HG02981 (cell line): ENCODE measurements around the gene IGF1R.

ENCODE experiments used
- ATAC-seq: cut with Tn5 transposase; IDR thresholded peaks from one replicate; pipeline ENCODE4 v1.9.1; 2021; ENCODE audit warnings: mild to moderate bottlenecking, moderate library complexity; ENCODE audit not compliant: unreplicated experiment

IGF1R gene

DNA sequence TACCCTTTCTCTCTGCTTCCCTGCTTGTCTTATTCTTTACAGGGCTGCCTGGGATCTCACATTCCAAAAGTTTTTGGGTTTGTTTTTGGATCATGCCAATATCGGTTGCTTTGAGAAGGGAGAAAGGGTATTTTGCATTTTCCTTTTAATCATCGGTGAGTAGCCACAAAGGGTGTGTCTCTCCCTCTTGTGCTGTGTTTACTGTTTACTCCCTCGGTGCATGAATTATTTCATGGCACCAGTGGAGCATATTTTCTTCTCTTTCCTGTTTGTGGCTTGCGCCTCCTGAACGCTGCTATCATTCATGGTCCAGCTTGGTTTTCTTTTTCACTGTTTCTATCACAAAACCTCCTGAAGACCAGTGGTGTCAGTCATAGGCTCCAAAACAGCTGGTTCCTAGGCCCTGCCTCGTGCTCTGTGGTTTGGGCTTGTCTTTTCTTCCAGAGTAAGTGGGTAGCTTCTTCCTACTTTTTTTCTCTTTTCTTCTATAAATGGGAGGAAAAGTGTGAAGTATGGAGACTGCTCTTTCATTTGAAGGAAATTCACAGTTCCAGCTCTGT lies 54.9 kb downstream of the IGF1R start:
- no peak for ATAC-seq

GRCh38 chr15:98705070-98705469 lies 56.7 kb downstream of the IGF1R start:
- no peak for ATAC-seq

DNA sequence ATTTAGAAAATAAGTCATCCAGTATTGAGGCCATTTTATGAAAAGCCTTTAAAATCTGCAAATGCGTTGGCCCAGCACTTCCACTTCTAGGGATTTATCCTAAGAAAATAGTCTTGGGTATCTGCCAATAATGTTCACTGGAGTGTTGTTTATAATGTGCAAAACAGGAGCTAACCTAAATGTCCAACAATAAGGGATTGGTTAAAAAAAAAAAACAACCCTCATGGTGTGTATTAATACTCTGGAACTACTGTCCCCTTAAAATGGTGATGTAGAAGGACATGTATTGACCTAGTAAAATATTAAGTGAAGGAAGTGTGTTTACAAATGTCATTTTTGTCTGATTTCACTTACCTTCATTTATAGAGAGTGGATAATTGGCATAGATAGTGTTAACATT lies 58.0 kb downstream of the IGF1R start:
- ATAC-seq: no peak

- ATAC-seq: no peak
These were observed 58.6 kb downstream of the IGF1R start for GRCh38 chr15:98706986-98707385.

GRCh38 chr15:98708037-98708590 lies 59.8 kb downstream of the IGF1R start:
- ATAC-seq: no peak

DNA sequence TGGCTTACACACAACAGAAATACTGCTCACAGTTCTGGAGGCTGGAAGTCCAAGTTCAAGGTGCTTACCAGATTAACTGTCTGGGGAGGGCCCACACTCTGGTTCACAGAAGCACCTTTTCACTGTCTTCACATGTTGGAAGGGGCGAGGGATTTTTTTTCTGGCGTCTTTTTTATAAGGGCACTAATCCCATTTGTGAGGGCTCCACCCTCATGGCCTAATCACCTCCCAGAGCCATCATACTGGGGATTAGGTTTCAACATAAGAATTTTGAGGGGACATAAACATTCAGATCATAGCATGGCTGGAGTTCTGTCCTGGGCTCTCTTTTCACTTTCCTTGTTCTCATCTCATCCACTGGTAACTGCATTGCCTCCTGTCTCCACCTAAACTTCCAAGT lies 63.5 kb downstream of the IGF1R start:
- ATAC-seq: no peak

- no peak for ATAC-seq
These were observed 64.7 kb downstream of the IGF1R start for GRCh38 chr15:98712845-98713584.

DNA sequence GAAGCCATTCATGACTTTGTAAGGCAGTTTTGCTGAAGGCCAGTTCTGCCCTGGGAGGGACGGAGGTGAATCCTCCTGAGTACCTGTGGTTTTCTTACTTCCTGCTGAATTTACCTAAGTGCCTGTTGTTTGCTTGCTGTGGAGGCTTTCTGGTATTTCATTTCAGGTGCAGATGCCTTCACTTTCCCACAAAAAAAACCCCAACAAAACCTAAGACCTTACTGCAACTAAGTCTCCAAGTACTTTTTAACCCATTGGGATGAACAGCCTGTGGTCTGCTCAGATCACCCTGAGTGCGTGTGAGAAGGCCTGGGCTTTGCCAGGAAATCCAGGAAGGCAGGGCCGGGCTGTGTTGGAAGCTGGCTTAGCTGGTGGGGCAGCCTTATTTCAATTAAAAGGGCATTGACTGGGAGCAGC lies 65.3 kb downstream of the IGF1R start:
- no peak for ATAC-seq

GRCh38 chr15:98714922-98715321 lies 66.6 kb downstream of the IGF1R start:
- ATAC-seq: no peak

- no peak for ATAC-seq
These were observed 67.1 kb downstream of the IGF1R start for GRCh38 chr15:98715401-98715800.

GRCh38 chr15:98715890-98716443 lies 67.6 kb downstream of the IGF1R start:
- no peak for ATAC-seq

- ATAC-seq: no peak
These were observed 69.0 kb downstream of the IGF1R start for GRCh38 chr15:98717371-98717770.

- ATAC-seq: no peak
These were observed 69.6 kb downstream of the IGF1R start for GRCh38 chr15:98717942-98718341.

DNA sequence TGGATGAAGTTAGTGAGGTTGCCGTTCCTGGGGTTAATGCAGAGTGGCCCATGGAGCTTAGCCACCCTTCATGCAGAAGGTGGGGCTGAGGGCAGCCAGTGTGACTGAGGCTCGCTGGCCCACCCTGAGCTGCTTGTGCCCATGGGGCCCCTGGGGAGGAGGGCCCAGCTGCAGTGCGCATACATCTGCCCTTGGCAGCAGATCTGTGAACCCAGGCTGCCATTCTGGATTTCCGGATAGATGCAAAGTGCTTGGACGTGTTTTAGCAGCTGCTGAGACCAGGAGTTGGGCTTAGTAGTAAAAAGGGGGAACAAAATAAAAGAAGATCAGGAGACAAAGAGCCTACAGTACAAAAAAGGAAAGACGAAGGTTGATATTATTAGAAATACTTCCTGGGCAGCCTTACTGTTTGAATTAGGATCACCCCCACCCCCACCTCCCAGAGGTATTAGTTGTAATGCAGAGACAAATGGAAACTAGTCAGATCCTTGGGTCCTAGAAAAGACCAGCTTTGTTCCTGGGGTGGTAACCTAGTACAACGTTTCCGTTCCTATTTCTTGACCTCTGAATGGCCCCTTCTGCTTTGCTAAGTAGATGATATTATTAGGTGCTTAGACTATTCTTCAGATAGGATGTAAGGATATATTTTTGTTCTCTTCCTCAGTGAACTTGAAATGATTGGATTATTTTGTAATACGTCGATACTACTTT lies 70.2 kb downstream of the IGF1R start:
- ATAC-seq: no peak

DNA sequence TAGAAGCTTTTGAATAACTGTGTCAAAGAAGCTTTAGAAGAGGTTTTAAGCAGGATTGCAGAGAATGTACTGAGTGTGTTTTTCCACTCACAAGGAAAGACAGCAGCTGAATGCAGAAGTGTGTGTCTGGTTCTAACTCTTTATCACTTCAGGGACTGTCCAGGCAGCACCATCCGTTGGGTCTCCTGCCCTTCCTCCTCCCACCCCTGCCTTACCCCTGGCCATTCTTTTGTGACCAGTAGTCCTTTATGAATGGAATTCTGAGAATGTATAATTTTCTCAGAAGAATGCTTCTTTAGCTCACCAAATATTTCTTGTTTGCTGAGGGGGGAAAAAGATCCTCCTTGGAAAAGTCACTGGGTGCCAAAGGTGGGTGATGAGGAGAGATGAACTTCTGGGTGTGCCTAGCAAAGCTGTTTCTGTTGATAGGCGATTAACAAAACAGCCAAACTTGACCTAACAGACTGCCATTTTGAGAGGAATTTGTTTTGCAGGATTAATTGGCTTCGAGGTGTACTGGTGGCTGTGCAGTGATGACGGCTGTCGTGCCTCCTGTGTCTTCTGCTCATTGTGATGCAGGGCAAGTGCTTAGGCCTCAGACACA lies 70.9 kb downstream of the IGF1R start:
- ATAC-seq: no peak

DNA sequence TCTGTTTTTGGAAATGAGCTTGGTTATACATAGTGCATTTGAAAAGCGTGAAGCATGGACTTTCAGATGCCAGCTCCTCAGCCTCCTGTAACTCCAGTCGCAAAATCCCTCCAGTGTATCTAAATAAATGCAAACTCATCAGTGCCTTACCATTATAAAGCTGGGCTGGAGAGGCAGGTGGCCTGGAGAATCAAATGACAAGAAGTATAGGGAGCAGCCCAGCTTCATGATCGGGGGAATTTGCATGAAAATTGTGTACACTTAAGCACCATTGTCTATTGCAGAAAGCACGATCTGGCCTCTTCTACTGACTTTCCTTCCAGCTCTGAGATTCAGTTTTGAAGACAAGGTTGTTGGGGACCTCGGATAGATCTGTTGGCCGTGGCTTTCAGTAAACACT lies 71.7 kb downstream of the IGF1R start:
- no peak for ATAC-seq

DNA sequence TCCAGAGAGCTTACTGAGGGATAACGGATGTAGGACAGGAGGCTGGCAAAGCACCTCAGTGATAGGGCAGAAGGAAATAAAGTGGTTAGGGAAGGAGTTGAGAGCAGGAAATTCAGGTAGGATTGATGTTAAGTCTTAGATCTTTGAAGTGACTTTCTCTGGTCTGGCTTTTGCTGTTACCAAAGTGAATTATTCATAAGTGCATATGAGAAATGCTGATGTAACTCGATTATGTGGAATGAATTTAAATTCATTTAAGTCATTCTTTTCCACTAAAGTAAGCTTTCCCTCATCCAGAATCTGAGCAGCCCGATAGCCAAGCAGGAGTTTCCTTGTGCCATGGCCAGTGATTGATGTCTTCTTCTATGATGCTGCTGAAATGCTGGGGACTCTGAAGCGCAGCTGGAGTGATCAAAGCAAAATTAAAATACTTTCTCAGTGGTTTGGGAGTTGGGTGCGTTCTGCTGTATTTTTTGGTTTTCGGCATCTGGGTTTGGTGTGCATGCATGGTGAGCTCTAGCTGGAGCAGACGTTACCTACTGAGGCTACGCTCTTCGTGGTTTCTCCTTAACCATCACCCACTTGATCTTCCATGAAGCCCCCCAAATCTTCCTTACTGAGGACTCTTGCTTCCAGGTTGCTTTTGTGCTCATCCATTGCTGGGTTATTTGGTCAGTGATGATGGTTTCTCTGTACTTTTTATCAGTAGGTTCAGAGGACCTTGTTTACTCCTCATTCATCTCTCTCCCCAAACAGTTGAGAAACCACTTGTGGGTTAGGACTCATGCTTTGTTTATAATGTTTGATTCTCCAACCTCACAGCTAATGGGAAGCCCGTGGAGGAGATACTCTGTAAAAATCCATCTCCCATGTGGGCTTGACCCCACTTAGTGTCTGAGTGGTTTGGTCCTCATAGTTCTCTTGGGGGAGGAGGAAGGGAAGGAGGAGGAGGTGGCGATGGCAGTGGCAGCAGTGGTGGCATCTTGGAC lies 72.5 kb downstream of the IGF1R start:
- no peak for ATAC-seq

GRCh38 chr15:98722209-98722608 lies 73.9 kb downstream of the IGF1R start:
- no peak for ATAC-seq

- no peak for ATAC-seq
These were observed 74.3 kb downstream of the IGF1R start for GRCh38 chr15:98722645-98723044.

DNA sequence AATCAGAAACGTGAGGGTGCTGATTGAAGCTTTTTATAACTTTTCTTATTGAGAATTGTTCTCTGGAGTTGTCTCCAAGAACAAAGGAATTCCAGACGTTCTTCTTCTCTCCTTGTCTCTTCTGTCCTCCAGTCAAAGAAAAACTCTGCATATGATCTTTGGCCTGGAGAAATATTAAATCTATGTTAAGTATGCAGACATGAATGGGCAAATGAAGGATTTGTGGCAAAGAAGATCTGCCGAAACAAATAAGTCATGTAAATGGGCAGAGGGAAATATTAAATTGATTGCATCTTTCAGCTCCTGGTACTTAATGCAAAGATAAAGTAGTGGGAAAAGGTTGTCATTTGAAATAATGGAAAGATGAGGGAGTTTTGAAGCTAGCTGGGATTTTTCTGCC lies 74.9 kb downstream of the IGF1R start:
- ATAC-seq: no peak
